ENCODE results near the gene STAP1. TPM values are rescaled to one million over a fixed set of nuclear protein-coding genes. Genes with fewer than 3 reads are reported as not detected.

The STAP1 gene
- polyA plus RNA-seq, 1 of the 3 experiments (the other 2 are of a cell fraction): not detected

- DNase-seq: no peak
- Histone ChIP-seq H3K9ac (no peak overlapping the region), H3K36me3 (replicated peaks in 1 of 2; ENCODE audit: control insufficient read depth in 1 of 2, insufficient read depth in 2 of 2, low read length in 1 of 2) (no peaks in the 10 kb centered on the region), H3K27me3 (ENCODE audit: insufficient read depth) (no peaks in the 10 kb centered on the region), H4K20me1 (ENCODE audit: insufficient read depth) (no peaks in the 10 kb centered on the region), H3F3A (replicated peaks; ENCODE audit: insufficient read depth) (no peaks in the 10 kb centered on the region), H3K4me3 (ENCODE audit: low read depth in 2 of 2, low read length in 1 of 2) (no peak overlapping the region), H3K27ac (ENCODE audit: low read depth in 2 of 2, low read length in 1 of 2) (no peak overlapping the region), H3K9me2 (no peaks in the 10 kb centered on the region), H3K79me2 (ENCODE audit: insufficient read depth) (no peaks in the 10 kb centered on the region), H3K9me3 (no peaks in the 10 kb centered on the region), H2AFZ (ENCODE audit: low read depth) (no peak overlapping the region), H3K4me1 (ENCODE audit: control insufficient read depth in 1 of 2, insufficient read depth in 2 of 2, low read depth in 1 of 2, low read length in 1 of 2) (no peaks in the 10 kb centered on the region), H3K4me2 (no peak overlapping the region)
- TF ChIP-seq RFX5 (IDR thresholded peaks at IDR 0.05; ENCODE audit: low read length) (no peak), NFIC (IDR thresholded peaks at IDR 0.05; ENCODE audit: borderline replicate concordance) (no peak), USF1 (IDR thresholded peaks at IDR 0.05; ENCODE audit: borderline replicate concordance, low read depth) (no peak), SIN3A (IDR thresholded peaks at IDR 0.05; ENCODE audit: borderline replicate concordance, low read depth, low read length) (no peak), TAF1 (IDR thresholded peaks at IDR 0.05; ENCODE audit: borderline replicate concordance, low read depth, low read length) (no peak), YY1 (IDR thresholded peaks at IDR 0.05; ENCODE audit: low read depth) (no peak), USF2 (IDR thresholded peaks at IDR 0.05; ENCODE audit: borderline replicate concordance, low read depth, low read length) (no peak), POLR2AphosphoS5 (IDR thresholded peaks at IDR 0.05; ENCODE audit: low read depth, low read length) (no peak), MXI1 (IDR thresholded peaks at IDR 0.05; ENCODE audit: low read depth, low read length) (no peak), GATA2 (CRISPR knock-in tag; IDR thresholded peaks at IDR 0.05) (no peak), GABPA (IDR thresholded peaks at IDR 0.05; ENCODE audit: low read depth) (no peak), ELF1 (IDR thresholded peaks at IDR 0.05) (no peak), FOXM1 (IDR thresholded peaks at IDR 0.05; ENCODE audit: low read depth) (no peak)
- CTCF ChIA-PET: interaction anchor here (1.0 kb wide), 1 partner anchor 53 kb away, joined by 3 read pairs; no protein-coding TSS in a partner anchor
- 68% methylated on average over 3 of the region's 3 CpGs for WGBS (ENCODE audit: low lambda C conversion rate)
- POLR2A ChIA-PET: interaction anchor here (1.1 kb wide), 1 partner anchor 9 kb away, joined by 3 read pairs; the partner anchor contains the start of gene CENPC
Measured at GRCh38 chr4:67554096-67554495, 4.4 kb upstream of the STAP1 start.

GRCh38 chr4:67555447-67555846 lies 3.1 kb upstream of the STAP1 start:
- ChIA-PET POLR2A (no interaction called here), CTCF (no interaction called here)
- Histone ChIP-seq H3K4me1 (ENCODE audit: control insufficient read depth in 1 of 2, insufficient read depth in 2 of 2, low read depth in 1 of 2, low read length in 1 of 2) (no peaks in the 10 kb centered on the region), H3K79me2 (ENCODE audit: insufficient read depth) (no peaks in the 10 kb centered on the region), H3K36me3 (replicated peaks in 1 of 2; ENCODE audit: control insufficient read depth in 1 of 2, insufficient read depth in 2 of 2, low read length in 1 of 2) (no peaks in the 10 kb centered on the region), H3K9me3 (no peaks in the 10 kb centered on the region), H3K9ac (no peak overlapping the region), H3K4me2 (no peak overlapping the region), H3K4me3 (ENCODE audit: low read depth in 2 of 2, low read length in 1 of 2) (no peak overlapping the region), H3F3A (replicated peaks; ENCODE audit: insufficient read depth) (no peaks in the 10 kb centered on the region), H3K27ac (ENCODE audit: low read depth in 2 of 2, low read length in 1 of 2) (no peak overlapping the region), H2AFZ (ENCODE audit: low read depth) (no peak overlapping the region), H3K9me2 (no peaks in the 10 kb centered on the region), H3K27me3 (ENCODE audit: insufficient read depth) (no peaks in the 10 kb centered on the region), H4K20me1 (ENCODE audit: insufficient read depth) (no peaks in the 10 kb centered on the region)
- TF ChIP-seq FOXJ3 (CRISPR knock-in tag; IDR thresholded peaks at IDR 0.05): no peak
- no peak for TF ChIP-seq IRF3 (IDR thresholded peaks at IDR 0.05; ENCODE audit: low read depth, low read length)
- TF ChIP-seq TEAD4 (IDR thresholded peaks at IDR 0.05; ENCODE audit: borderline replicate concordance, insufficient read depth): no peak
- no peak for TF ChIP-seq CHD2 (IDR thresholded peaks at IDR 0.05; ENCODE audit: low read length, partially characterized antibody)
- TF ChIP-seq POLR2AphosphoS5 (IDR thresholded peaks at IDR 0.05; ENCODE audit: low read depth, low read length): no peak
- no peak for TF ChIP-seq TCF12 (IDR thresholded peaks at IDR 0.05)
- no peak for TF ChIP-seq GABPA (IDR thresholded peaks at IDR 0.05; ENCODE audit: low read depth)
- TF ChIP-seq PBX3 (IDR thresholded peaks at IDR 0.05): no peak
- no peak for TF ChIP-seq MXI1 (IDR thresholded peaks at IDR 0.05; ENCODE audit: low read depth, low read length)
- TF ChIP-seq USF1 (IDR thresholded peaks at IDR 0.05; ENCODE audit: borderline replicate concordance, low read depth): no peak
- no peak for TF ChIP-seq TAF1 (IDR thresholded peaks at IDR 0.05; ENCODE audit: borderline replicate concordance, low read depth, low read length)
- no peak for TF ChIP-seq EZH2phosphoT487 (IDR thresholded peaks at IDR 0.05; ENCODE audit: borderline replicate concordance, low read depth)
- no peak for TF ChIP-seq NRF1 (IDR thresholded peaks at IDR 0.05; ENCODE audit: low read depth, low read length)
- no peak for TF ChIP-seq USF2 (IDR thresholded peaks at IDR 0.05; ENCODE audit: borderline replicate concordance, low read depth, low read length)
- TF ChIP-seq MAX (IDR thresholded peaks at IDR 0.05; ENCODE audit: low read depth): no peak
- TF ChIP-seq RCOR1 (IDR thresholded peaks at IDR 0.05; ENCODE audit: low read length): no peak
- TF ChIP-seq SIN3A (IDR thresholded peaks at IDR 0.05; ENCODE audit: borderline replicate concordance, low read depth, low read length): no peak
- no peak for DNase-seq
- 30% methylated on average over 3 of the region's 3 CpGs for WGBS (ENCODE audit: low lambda C conversion rate)

Data from SK-N-SH (cell line).